Jurkat, Clone E6-1 (cell line): Measurements from ENCODE around the gene HSPBP1.

Experiments used
- DNase-seq: peaks from one replicate; pipeline ENCODE4 v3.0.0-alpha.2; 2011; ENCODE audit warnings: low read depth, low spot score
- H3K4me3 ChIP-seq: 2 replicates; pipeline ENCODE4 v1.5.1; 2011; ENCODE audit warnings: mild to moderate bottlenecking, low read length, control low read depth, moderate library complexity

Gene HSPBP1

GRCh38 chr19:55245236-55245904 is 34.5 kb downstream of the HSPBP1 start:
- DNase-seq = no peak
- no peak overlapping the region for H3K4me3 ChIP-seq

GRCh38 chr19:55244004-55244680 is 35.8 kb downstream of the HSPBP1 start:
- DNase-seq = no peak
- H3K4me3 ChIP-seq = no peak overlapping the region

DNA sequence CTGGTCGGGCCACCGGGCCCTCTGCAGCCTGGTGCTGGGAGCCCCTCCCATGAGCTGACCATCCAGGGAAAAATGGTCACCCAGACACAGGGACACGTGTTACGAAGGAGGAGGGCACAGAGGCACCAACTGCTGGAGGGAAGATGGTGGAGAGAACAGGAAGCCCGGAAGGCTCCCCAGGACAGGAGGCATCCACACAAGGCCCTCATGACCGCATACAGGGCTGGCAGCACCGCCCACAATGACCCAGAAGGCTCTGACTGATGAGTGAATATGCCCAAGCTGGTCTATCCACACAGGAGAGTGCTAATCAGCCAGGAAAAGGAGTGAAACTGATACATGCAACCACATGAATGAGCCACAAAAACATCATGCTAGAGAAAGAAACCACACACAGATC is 37.4 kb downstream of the HSPBP1 start:
- H3K4me3 ChIP-seq = no peak overlapping the region
- DNase-seq = no peak

- DNase-seq = no peak
- no peak overlapping the region for H3K4me3 ChIP-seq
Observed at GRCh38 chr19:55241935-55242464, 37.9 kb downstream of the HSPBP1 start.

- no peak for DNase-seq
- no peak overlapping the region for H3K4me3 ChIP-seq
Observed at GRCh38 chr19:55241143-55241934, 38.6 kb downstream of the HSPBP1 start.

GRCh38 chr19:55240713-55241020 is 39.2 kb downstream of the HSPBP1 start:
- DNase-seq = no peak
- H3K4me3 ChIP-seq = no peak overlapping the region

- DNase-seq = no peak
- no peak overlapping the region for H3K4me3 ChIP-seq
Observed at GRCh38 chr19:55239004-55239403, 40.9 kb downstream of the HSPBP1 start.

GRCh38 chr19:55238030-55238429 is 41.9 kb downstream of the HSPBP1 start:
- H3K4me3 ChIP-seq = no peak overlapping the region
- DNase-seq = no peak

GRCh38 chr19:55232986-55233385 is 46.9 kb downstream of the HSPBP1 start:
- H3K4me3 ChIP-seq = no peak overlapping the region
- DNase-seq = no peak

GRCh38 chr19:55232286-55232602 is 47.7 kb downstream of the HSPBP1 start:
- no peak for DNase-seq
- H3K4me3 ChIP-seq = no peak overlapping the region

DNA sequence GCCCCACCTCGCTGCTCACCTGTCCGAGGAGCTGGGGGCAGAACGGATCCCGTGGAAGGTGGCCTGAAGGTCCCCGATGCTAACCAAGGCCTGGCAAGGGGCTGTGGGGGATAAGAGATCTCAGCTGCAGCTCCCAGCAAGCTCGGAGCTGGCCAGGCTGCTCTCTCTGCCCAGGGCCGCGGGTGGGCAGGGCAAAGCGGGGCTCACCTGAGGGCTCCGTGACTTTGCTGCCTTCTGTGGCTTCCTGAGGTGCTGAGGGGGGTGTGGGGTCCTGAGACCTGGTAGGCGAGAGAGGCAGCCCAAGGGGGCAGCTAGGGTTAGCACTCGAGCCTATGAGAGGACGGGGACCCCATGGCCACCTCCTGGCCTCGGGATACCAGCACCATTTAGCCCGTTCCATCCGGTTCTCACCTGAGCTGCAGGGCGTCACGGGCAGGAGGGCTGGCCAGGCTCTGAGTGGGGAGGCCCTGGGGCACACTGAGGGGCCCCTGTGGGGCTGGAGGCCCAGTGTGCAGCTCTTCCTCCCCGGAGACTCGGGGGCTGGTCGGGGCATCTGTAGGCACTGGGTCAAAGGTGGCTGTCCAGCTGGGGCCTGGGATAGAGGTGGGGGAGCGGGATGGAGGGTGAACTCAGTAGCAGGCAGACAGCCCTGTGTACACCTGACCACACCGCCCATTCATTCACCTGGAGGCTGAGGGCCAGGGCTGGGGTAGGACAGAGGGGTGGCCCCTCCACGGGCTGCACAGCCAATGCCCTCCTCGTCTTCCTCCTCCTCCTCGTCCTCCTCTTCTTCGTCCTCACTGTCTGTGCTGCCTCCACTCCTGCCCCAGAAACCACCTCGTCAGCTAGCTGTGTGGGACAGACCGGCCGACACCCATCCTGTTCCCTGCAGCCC is 48.3 kb downstream of the HSPBP1 start:
- no peak overlapping the region for H3K4me3 ChIP-seq
- DNase-seq = no peak

DNA sequence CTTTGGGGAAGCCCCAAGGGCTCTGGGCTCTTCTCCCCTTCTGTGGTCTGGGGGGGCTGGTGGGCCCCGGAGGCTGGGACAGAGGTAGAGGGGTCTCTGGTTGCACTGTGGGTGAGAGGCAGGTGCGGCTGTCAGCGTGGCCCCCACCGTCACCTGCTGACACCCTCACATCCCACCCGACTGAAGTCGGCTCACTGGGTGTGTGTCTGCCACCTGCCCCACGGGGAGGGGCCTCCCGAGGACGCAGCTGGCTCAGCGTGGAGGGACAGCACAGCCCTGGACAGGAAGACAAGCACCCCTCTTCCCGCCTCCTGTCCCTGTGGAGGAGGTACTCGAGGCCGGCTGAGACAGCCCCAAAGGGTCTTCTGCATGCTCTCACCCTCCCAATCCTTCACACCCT is 49.1 kb downstream of the HSPBP1 start:
- DNase-seq = no peak
- no peak overlapping the region for H3K4me3 ChIP-seq

- DNase-seq = no peak
- no peak overlapping the region for H3K4me3 ChIP-seq
Observed at GRCh38 chr19:55230329-55230728, 49.6 kb downstream of the HSPBP1 start.

DNA sequence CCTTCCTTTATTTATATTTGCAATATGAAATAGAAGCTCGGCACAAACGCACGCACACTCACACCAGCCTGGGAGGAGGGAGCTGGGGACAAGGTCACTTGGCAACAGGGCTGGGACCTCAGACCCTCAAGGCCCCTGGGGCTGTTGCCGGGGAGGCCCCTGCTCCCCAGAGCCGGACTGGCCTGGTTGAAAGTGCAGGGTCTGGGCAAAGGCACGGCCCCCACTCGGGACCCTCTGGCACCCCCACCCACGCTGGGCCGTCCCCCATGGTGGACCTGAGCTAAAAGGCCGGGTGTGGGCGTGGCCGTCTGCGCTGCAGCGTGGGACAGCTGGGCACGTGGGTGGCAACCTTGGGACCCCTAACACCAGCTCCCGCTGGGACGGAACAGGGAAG is 50.1 kb downstream of the HSPBP1 start:
- H3K4me3 ChIP-seq = no peak overlapping the region
- no peak for DNase-seq

DNA sequence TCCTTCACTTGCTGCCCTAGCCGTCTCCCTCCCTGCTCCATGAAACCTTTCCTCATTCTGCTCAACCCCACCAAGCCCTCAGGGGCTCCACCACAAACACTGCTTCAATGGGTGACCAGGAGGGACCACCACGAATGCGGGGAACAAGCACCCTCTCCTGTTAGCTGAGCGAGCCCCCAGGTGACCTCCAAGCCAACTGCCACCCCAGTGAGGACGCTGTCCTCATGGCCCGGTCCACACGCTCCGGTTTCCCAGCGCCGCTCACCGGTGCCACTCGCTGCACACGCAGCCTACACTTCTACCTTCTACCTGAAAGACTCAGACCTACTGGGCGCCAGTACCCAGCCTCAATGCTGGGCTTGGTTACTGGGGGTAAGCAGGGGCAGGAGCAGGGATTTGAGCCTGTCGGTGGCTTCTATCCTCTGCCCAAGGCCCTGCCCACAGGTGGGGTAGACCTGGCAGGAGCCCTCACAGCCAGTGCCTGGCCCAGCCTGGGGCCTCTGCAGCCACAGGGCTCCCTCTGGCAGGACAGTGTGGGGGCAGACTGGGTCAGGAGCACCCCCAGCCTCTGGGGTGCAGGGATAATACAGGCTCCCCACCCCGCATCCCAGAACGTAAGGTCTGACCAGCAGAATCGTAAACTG is 50.6 kb downstream of the HSPBP1 start:
- no peak for DNase-seq
- no peak overlapping the region for H3K4me3 ChIP-seq

DNA sequence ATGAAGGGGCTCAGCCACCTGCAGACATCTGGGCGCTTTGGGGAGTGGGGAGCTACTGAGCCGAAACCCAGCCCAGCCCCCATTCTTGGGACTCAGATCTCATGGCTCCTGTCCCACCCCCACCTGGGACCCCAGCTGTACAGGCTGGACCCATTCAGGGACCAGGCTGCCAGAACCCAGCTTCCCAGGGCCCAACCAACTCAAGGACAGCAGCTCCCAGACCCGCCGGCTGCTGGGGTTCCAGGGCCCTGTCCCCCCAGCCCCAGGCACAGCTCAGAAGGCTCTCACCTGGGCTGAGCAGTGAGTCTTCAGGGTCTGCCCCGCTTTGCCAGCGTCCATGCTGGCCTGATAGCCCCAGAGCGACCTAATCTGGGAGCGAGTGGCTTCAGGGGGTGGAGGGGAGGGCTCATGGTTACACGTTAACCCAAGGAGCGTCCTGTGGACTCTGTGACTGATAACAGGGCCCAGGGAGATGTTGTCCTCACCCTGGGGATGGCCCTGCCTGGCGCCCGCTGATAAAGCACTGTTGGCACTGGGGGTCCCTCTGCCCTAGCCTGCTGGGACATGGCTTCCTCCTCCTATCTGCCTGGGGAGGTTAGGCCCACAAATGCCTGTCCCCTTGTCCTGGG is 51.4 kb downstream of the HSPBP1 start, which contains the start of gene TMEM86B:
TSS of gene TMEM86B (minus strand) at position 361 of the 629 bp plus-strand sequence. CDS start at position 339, 22 bp downstream.
- no peak within 1 kb of the TSS for H3K4me3 ChIP-seq
- DNase-seq = no peak

DNA sequence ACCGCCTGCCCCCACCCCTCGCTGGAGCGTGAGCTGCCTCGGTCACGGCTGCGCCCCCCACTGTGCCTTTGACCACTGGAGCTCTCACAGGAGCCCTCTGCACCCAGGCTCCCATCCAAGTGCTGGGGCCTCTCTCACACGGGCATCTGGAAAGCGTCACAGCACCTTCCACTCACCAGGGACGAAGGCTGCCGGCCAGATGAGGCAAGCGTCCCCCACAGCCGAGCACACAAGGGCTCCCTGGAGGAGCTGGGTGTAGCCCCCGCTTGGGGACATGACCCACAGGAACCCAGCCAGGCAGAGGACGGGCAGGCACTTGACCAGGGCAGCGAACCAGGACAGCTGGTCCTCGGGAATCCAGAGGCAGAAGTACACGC is 51.9 kb downstream of the HSPBP1 start:
- H3K4me3 ChIP-seq = no peak overlapping the region
- no peak for DNase-seq

DNA sequence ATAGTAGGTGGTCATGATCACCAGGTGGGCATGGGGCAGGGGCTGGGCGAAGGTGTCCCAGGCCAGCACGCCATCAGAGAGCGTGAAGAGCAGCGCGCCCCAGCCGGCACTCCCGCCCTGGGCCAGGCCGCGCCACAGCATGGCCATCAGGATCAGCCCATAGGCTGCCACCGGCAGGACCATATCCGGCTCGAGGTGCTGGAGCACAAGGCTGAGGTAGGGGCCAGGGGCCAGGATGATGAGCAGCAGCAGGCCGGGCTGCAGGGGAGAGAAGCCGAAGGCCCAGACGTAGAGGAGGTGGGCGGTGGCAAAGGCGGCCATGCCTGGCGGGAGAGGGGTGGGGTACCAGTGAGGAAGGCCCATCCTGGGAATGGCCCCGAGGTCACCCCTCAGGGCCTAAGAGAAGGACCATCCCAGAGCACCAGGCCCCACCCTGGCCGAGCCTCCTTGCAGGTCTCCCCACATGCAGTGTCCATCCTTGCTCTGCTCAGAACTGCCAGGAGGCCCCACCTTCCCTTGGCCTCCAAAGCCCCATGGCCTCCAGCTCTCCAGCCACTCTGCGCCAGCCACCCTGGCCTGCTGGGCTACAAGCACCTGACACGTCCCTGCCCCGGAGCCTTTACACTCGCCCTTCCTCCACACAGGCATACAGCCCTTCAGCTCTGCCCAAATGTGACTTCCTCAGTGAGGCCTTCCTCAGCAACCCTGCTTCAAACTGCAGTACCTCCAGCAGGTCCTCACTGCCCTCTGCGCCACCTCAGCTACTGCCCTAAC is 52.5 kb downstream of the HSPBP1 start:
- no peak for DNase-seq
- H3K4me3 ChIP-seq = no peak overlapping the region
